Body of pancreas (tissue), 4 donors: Measurements from ENCODE around the gene ARSG. TPM values are rescaled to one million over a fixed set of nuclear protein-coding genes. Genes with fewer than 3 reads are reported as not detected.

Experiments used
- ATAC-seq: fragments of 150-250 bp; one replicate; pipeline ENCODE4 v1.9.1; 2016
- DNase-seq, 4 donors: peaks; one replicate each; pipeline ENCODE4 v3.0.0-alpha.2; 2019
- H3K27ac ChIP-seq, 4 donors: fragments of 200-600 bp; sonication (generic); 1 replicate in 3 of 4; 2 replicates in 1 of 4; pipeline versions ENCODE4 v1.5.1 to v1.6.1; 2016 to 2019; ENCODE audit warnings: mild to moderate bottlenecking in 1 of 4, mixed read lengths in 1 of 4, moderate library complexity in 1 of 4
- H3K27me3 ChIP-seq, 2 donors: fragments of 200-600 bp; sonication (generic); one replicate each; pipeline ENCODE4 v1.6.0; 2016; ENCODE audit warnings: mild to moderate bottlenecking in 1 of 2
- H3K36me3 ChIP-seq, 2 donors: fragments of 200-600 bp; sonication (generic); replicated peaks in 1 of 2; 2 replicates each; pipeline ENCODE4 v1.5.1; 2016; ENCODE audit warnings: low read depth in 2 of 2; ENCODE audit not compliant: insufficient read depth in 1 of 2
- H3K4me1 ChIP-seq: fragments of 200-600 bp; sonication (generic); one replicate; pipeline ENCODE4 v1.6.0; 2016
- H3K4me3 ChIP-seq, 2 donors: fragments of 200-600 bp; sonication (generic); 1 replicate in 1 of 2; 2 replicates in 1 of 2; pipeline ENCODE4 v1.5.1; 2016 to 2019
- H3K9me3 ChIP-seq, 3 donors: fragments of 200-600 bp; sonication (generic); 1 replicate in 2 of 3; 2 replicates in 1 of 3; pipeline ENCODE4 v1.5.1; 2016
- CTCF ChIP-seq, 7 experiments: fragments of 450-650 bp in 4 of 7; fragments of 200-600 bp in 3 of 7; sonication (generic) in 3 of 7; IDR thresholded peaks; one replicate each; pipeline ENCODE4 v1.5.1; 2016 to 2019; ENCODE audit warnings: antibody characterized with exemption in 7 of 7
- POLR2A ChIP-seq, 3 donors: fragments of 450-650 bp; IDR thresholded peaks; one replicate each; pipeline ENCODE4 v1.6.1; 2016; ENCODE audit warnings: antibody characterized with exemption in 3 of 3, mild to moderate bottlenecking in 2 of 3
- WGBS, 2 donors: methylation state at CpG; one replicate each; pipeline ENCODE4 v1.1.5; 2017; 5-methylcytosine and 5-hydroxymethylcytosine counted together
- intact Hi-C: fragments of 100-400 bp; cut with DNase I; formaldehyde crosslinking; loops from one replicate; pipeline ENCODE4 v1.15.1; 2023
- total RNA-seq, 2 donors: library from RNA; depleted of rRNA; stranded (reverse); fragments of >200 nt; gene quantifications; one replicate each; pipeline ENCODE4 v1.1.0, GENCODE V29; 2016

ARSG gene
- total RNA-seq, 2 donors from 2014 or later: 0.52 to 1.6 TPM

GRCh38 chr17:68429881-68430280, 138.6 kb downstream of the ARSG start:
- Histone ChIP-seq H3K27me3 (no peaks in the 10 kb centered on the region), H3K4me1 (no peaks in the 10 kb centered on the region), H3K4me3 (no peak overlapping the region), H3K9me3 (no peaks in the 10 kb centered on the region), H3K36me3 (peaks cover 6 to 63% of the 10 kb centered on the region in 2 donors), H3K27ac (no peak overlapping the region)
- TF ChIP-seq POLR2A (IDR thresholded peaks at IDR 0.05) (no peak), CTCF (IDR thresholded peaks at IDR 0.05) (no peak)
- DNase-seq (no peak), ATAC-seq (no peak)
- 91 to 96% methylated on average over 10 to 11 of the region's 11 CpGs for WGBS, 2 donors
- intact Hi-C loops: no loop called here

- Histone ChIP-seq H3K4me3 (no peak overlapping the region), H3K9me3 (no peaks in the 10 kb centered on the region), H3K4me1 (no peaks in the 10 kb centered on the region), H3K36me3 (peaks cover 6 to 59% of the 10 kb centered on the region in 2 donors), H3K27ac (no peak overlapping the region), H3K27me3 (no peaks in the 10 kb centered on the region)
- no peak for TF ChIP-seq POLR2A (IDR thresholded peaks at IDR 0.05)
- TF ChIP-seq CTCF (IDR thresholded peaks at IDR 0.05): no peak
- intact Hi-C loops: no loop called here
- WGBS, 2 donors: 85 to 86% methylated on average over 13 of the region's 13 CpGs
- DNase-seq (no peak), ATAC-seq (no peak)
Measured at GRCh38 chr17:68431045-68431608, 139.8 kb downstream of the ARSG start.

- DNase-seq (no peak), ATAC-seq (no peak)
- no peaks in the 10 kb centered on the region for H3K27me3 ChIP-seq
- no peak overlapping the region for H3K27ac ChIP-seq
- WGBS, 2 donors: 71 to 80% methylated on average over 15 of the region's 15 CpGs
- peaks cover 3% of the 10 kb centered on the region for H3K4me1 ChIP-seq
- TF ChIP-seq POLR2A (IDR thresholded peaks at IDR 0.05) (no peak), CTCF (IDR thresholded peaks at IDR 0.05) (no peak)
- no peaks in the 10 kb centered on the region for H3K9me3 ChIP-seq
- intact Hi-C loops: no loop called here
- H3K36me3 ChIP-seq: peaks cover 6 to 59% of the 10 kb centered on the region in 2 donors
- H3K4me3 ChIP-seq: no peak overlapping the region
Measured at GRCh38 chr17:68431661-68432071, 140.4 kb downstream of the ARSG start.

GRCh38 chr17:68432086-68432864, 141.0 kb downstream of the ARSG start:
- no peak overlapping the region for H3K27ac ChIP-seq
- H3K9me3 ChIP-seq: no peaks in the 10 kb centered on the region
- peaks cover 6% of the 10 kb centered on the region for H3K4me1 ChIP-seq
- DNase-seq (no peak), ATAC-seq (no peak)
- H3K27me3 ChIP-seq: no peaks in the 10 kb centered on the region
- H3K36me3 ChIP-seq: peaks cover 6 to 57% of the 10 kb centered on the region in 2 donors
- H3K4me3 ChIP-seq: no peak overlapping the region
- 89% methylated on average over 14 of the region's 14 CpGs for whole genome bisulfite sequencing, 2 donors
- TF ChIP-seq POLR2A (IDR thresholded peaks at IDR 0.05) (no peak), CTCF (IDR thresholded peaks at IDR 0.05) (no peak)
- intact Hi-C loops: no loop called here
